8988T (cell line): Measurements from ENCODE around the gene EFEMP2.
A peak's percentile ranks its signal among the peaks of the same experiment; 100 is the strongest.
"Not testable (repeated sequence)": the region's sequence is repeated elsewhere in the genome, so short reads cannot be mapped to it uniquely, and the experiment has no call there.

Experiments used
- DNase-seq: peaks from one replicate; pipeline ENCODE4 v3.0.0; 2011

Gene EFEMP2

DNA sequence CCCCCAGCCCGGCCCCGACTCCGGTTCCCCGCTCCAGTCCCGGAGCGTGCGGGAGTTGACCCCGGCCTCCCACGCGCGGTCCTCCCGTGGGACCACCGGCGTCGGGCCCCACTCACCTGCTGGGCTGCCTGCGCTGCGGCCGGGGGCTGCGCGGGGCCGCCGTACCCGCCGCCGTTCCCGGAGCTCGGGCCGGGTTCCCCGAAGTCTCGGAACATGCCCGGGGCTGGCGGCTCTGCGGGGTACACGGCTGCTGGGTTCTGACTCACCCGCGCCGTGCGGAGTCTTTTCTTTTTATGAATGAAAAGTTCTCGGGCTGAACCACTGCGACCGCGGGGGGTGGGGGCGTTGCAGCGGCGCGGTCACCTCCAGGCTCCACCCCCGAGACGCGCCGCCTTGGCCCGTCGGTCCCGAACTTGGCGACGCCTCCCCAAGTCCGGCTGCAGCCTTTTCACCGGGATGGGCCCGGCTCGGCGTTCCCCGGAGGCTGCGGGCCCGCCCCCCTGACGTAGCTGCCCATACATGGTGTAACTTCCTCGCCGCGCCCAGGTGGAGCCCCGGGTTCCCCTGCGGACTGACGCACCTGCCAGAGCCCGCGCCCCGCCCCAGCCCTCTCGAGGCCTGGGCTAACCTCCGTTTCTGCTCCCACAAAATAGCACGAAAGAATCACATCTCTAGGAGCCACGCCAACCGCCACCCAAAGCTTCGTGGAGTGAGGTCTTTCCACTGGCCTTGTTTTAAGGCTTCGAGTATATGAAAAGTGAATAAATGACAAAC lies 27.7 kb upstream of the EFEMP2 start, which contains the start of gene FOSL1:
FOSL1 (minus strand) TSS at position 264 of the 774 bp plus-strand sequence; CDS start at position 215, 49 bp downstream.
- DNase-seq, result peak; percentile 93

DNA sequence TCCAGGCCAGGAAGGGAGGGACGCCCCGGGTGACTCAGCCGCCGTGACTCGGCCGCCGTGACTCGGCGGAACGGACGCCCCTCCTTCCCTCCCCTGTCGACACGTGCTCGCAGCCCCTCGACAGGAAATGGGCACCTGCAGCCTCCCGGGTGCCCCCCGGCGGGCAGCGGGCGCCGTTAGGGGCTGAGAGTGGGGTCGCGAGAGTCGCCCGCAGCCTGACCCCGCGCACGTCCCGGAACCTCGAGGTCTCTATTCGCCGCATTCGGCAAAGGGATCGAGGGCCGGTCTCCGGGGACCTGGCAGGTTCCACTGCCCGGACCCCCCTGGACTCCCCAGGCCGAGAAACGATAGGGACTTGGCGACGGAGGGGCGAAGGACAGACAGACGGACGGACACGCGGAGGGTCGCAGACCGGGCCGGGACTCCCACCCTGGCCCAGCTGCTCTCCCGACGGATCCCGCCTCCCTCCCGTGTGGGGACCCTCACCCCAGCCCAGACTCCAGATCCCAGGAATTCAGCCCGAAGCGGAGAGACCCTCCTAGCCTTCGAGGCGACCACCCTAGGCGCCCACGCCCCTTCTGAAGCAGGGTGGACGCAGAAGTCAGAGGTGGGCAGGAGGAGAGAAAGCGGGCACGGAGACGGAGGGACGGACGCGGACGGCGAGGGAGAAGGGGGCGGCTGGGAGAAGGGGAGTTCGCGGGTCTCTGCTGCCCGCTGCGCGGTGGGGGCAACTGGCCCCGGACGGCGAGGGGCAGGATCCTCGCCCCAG lies 26.9 kb upstream of the EFEMP2 start:
- peak; percentile 90 for DNase-seq

DNA sequence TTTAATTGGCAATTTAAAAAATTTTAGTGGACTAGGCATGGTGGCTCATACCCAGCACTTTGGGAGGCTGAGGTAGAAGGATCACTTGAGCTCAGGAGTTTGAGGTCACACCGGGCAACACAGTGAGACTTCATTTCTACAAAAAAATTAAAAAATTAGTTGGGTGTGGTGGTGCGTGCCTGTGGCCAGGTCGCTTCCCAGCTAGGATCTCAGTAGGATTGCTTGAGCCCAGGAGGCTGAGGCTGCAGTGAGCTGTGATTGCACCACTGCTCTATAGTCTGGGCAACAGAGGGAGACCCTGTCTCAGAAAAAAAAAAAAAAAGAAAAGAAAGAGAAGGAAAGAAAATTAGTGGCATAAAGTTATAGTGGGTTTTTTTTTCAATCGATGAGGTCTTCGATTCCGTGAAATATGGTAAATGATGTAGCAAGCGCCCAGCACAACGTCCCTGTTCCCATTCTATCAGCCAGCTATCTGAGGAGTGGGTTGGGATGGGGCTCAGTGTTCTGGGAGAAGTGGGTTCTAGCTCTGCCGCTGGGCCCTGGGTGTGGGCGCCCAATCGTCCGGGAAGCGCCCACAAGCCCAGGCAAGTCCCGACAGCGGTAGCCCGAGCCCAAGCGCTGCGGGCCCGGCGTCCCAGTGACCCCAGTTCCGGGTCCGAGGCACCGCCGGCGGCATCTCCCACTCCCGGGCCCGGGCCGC lies 26.2 kb upstream of the EFEMP2 start:
- DNase-seq, result no peak

DNA sequence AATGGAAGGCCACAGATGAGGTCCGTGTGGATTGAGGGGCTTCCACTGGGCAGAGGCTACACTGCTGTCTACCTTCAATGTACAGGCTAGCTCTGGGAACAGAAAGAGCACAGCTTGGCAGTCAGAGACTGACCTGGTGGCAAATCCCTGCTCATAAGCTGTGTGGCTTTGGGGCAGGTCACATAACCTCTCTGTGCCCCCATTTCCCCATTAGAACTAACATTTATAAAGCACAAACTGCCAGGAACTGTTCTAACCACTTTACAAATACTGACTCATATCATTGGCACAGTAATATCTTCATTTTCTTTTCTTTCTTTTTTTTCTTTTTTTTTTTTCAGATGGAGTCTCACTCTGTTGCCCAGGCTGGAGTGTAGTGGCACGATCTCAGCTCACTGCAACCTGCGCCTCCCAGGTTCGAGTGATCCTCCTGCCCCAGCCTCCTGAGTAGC lies 24.4 kb upstream of the EFEMP2 start:
- DNase-seq, result no peak

DNA sequence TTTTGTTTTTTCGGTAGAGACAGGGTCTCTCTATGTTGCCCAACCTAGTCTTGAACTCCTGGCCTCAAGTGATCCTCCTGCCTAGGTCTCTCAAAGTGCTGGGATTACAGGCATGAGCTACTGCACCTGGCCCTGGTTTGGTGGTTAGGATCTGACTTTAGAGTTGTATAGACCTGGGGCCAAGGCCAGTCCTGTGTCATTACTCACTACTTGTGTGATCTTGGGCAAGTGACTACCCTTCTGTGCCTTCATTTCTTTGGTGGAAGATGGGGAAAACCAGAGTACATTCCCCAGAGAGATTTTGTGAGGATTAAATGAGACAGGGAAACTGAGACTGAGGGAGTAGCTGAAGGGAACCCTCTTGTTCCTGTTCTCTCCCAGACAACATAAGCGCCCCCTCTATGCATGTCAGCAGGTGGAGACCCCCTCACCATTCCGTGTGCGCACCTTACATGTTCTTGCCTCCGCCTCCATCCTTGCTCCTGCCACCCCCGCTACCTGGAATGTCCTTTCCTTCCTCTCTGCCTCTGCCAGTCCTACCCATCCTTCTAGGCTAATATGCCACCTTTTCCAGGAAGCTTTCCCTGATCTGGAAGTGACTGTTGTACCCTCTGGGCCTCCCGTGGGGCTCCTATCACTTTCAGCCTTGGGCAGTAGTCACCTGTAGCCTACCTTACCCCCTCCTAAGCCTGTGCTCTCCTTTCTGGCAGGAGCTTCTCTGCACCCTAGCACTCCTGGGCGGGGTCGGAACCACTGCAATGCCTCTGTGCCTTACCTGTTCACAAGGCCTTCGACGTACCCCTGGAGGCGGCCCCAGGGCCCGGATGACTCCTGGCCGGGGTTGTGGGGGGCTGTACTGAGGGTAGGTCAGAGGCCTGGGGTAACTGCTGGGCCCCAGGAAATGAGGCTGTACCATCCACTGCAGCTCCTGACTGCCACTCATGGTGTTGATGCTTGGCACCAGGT lies 23.7 kb upstream of the EFEMP2 start:
- DNase-seq, result no peak

DNA sequence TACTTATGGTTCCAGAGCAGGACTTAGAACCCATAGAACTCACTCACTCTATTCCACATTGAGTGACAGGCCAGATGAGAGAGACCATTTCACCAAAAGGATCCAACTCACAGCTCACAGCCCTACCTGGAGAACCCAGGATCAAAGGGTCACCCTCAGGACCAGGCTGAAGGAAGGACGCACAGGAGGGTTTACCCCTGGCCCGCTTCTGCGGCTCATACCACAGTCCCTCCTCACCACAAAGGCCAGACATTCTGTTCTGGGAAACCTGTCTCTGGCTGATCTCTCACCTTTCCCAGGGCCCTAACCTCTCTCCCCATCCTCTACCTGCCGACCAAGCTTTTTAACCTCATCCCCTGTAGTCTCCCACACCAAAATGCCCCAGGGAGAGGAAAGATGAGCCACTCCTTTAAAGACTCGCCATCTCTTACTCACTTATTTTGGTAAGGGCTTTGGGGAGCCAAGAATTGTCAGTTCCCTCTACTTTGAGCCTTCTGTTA lies 22.9 kb upstream of the EFEMP2 start:
- no peak for DNase-seq

DNA sequence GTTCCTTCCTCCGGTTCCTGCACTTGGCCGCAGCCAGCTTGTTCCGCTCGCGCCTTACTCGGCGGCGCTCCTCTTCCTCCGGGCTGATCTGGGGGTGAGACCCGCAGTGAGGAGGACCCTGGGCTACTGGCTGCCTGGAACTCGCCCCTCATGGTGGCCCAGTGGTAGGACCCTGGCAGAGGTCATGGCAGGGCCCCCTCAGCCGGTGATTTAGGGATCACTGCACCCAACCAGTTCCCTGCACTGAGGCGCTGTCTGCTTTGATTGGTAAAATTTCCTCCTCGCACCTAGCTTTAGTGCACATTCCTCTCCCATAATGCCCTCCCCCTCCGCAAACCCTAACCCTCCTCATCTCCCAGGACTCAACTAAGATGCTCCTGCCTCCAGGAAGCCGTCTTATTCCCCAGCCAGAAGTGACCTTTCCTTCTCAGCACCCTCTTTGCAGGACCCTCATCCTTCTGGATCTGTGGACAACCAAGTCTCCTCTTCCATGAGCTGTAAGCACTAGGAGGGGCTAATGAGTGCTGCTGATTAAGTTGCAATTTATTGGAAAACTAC lies 21.5 kb upstream of the EFEMP2 start:
- no peak for DNase-seq

DNA sequence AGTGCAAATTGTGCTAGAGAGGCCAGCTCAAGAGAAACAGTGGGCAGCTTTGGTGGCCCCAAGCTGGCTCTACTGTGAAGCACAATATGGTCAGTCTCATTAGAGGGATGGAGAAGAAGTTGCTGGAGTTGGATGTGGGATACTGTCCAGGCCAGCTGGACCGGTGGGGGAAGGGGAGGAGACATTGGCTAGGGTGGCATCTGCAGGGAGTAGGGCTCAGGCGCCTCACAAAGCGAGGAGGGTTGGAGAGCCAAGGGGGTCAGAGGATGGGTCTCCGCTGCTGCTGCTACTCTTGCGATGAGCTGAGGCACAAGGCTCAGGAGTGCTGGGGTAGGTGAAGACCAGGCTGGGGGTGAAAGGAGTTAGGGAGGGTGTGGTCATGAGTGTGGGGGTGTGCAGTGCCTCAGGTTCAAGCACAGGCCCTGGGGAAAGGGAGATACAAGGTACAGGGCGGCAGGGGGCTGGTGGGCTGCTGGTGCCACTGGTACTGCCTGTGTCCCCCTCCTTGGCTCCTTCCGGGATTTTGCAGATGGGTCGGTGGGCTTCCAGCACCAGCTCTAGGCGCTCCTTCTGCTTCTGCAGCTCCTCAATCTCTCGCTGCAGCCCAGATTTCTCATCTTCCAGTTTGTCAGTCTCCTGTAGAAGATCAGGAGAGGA lies 20.2 kb upstream of the EFEMP2 start:
- no peak for DNase-seq

DNA sequence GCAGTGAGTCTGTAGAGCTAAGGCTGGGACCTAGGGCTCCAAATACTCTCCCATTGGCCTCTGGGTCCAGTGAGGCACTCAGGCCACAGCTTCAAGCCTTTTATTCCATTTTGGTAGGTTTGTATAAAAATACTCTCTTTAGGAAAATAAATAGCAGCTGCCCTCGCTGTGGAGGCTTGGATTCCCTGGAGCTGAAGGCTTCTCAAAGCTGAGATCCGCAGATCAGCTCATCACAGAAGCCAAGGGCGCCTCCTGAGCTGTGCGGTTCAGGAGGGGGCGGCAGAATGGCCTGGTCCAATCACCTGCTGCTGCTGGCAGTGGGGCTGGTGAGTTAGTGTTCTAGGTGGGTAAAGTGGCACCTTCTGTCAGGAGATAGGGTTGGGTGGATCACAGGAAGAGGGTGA lies 19.5 kb upstream of the EFEMP2 start:
- not testable (repeated sequence) for DNase-seq

DNA sequence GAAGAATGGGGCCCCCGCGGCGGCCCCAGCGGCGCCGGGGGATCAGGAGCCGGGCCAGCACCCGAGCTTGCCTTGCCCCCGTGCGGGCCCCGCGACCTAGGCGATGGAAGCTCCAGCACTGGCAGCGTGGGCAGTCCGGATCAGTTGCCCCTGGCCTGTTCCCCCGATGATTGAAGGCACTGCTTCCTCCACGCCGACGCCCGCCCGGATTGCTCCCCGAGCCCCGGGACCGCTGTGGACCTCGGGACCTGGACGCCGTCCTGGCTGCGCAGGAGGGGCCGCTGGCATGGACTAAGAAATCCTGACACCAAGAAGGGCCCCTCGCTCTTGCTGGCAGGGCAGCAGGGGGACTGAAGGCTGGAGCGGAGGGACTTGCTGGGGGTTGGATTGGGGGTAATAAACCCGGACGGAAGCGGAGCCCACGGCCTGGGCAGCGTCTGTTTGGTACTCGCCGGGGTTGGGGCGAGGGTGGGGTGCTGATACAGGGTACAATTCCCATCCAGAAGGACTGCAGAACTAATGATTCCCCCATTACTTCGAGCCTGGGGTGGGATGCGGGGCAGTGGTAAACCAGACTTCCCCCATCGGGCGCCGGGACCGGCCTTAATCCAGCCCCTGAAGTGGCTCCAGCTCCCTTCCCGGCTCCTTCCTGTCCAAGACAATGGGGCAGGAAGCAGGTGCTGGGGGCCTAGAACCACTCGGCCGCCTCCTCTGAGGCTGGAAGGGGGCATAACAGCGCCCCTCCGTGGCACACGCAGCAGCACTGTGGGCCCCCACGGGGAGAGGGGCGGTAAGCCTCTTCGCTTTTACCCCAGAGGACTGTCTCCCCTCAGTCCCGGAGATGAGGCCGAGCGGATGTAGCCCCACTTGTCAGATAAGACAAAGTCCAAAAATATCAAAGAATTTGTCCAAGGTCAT lies 18.9 kb upstream of the EFEMP2 start:
- peak; percentile 79 for DNase-seq

DNA sequence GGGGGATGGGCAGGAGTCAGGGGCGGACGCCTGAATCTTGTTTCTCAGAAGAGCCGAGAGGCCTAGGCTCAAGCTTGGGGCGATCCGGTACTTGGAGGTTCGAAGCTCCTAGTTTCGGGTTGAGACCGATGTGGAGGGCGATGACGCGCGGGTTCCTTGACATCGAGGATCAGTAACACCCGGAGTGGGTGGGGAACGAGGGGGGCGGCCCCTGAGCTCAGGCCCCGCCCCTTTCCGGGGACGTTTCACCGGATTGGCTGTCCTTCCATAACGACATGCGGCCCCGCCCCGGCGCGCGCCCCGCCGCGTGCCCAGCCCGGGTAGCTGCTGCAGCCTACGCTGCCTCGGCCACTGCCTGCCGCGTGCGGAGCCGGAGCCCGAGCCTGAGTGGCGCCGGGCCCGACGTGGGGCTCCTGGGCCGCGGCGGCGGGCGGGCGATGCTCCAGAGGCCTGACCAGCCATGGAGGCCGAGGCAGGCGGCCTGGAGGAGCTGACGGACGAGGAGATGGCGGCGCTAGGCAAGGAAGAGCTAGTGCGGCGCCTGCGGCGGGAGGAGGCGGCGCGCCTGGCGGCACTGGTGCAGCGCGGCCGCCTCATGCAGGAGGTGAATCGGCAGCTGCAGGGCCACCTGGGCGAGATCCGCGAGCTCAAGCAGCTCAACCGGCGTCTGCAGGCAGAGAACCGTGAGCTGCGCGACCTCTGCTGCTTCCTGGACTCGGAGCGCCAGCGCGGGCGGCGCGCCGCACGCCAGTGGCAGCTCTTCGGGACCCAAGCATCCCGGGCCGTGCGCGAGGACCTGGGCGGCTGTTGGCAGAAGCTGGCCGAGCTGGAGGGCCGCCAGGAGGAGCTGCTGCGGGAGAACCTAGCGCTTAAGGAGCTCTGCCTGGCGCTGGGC lies 18.0 kb upstream of the EFEMP2 start, which contains the start of gene CCDC85B:
CCDC85B (plus strand) TSS at position 350 of the 895 bp plus-strand sequence; CDS start at position 461, 111 bp downstream.
- peak; percentile 88 for DNase-seq

DNA sequence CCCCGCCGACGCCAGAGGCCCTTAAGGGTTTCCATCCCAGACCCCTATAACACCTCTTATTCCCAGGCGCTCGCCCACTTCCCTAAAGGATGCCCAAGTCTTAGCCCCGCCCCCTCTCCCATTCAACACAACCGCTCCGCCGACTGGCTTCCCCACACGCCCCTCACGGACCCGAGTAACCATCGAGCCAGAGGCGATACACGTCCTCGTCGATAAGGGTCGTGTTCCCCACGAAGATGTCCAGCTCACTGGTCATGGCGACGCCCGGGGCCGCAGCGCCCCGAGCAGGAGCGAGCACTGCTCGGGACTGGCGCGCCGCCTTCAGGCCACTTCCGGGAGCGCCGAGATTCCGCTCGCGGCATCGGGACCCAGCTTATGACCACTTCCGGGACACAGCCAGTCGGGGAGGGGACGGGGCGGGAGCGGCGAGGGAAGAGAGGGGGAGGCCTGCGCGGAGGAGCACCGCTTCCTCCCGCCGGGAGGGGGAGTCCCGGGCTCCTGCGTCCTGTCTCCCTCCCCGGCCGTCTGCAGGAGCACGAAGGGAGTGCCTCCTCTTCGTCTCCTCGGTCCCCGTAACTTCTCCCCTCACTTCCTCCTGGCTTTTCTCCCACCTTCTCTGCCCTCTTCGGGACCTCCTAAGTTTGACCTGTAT lies 15.7 kb upstream of the EFEMP2 start, which contains the start of gene FIBP:
FIBP (minus strand) TSS at position 309 of the 652 bp plus-strand sequence; CDS start at position 256, 53 bp downstream.
- DNase-seq, result peak; percentile 99

DNA sequence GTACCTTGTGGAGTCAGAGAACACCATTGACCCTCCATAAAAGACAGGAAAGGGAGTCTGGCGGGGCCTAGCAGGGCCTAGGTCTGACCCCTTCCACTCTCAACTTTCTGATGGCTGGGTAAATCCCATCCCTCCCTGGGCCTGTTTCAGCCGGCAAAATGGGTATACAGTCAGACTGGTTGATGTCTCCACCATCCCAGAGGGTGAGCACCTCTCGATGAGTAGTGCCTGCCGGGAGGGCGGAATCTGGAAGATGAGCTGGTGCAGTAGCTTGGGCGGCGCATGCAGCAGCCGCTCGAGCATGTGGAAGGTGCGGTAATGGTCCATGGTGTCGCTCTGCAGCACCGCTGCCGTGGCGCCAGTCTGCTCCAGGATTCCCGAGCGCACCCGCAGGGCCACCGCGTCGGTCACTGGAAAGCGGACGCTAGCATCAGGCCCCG lies 15.1 kb upstream of the EFEMP2 start:
- no peak for DNase-seq

DNA sequence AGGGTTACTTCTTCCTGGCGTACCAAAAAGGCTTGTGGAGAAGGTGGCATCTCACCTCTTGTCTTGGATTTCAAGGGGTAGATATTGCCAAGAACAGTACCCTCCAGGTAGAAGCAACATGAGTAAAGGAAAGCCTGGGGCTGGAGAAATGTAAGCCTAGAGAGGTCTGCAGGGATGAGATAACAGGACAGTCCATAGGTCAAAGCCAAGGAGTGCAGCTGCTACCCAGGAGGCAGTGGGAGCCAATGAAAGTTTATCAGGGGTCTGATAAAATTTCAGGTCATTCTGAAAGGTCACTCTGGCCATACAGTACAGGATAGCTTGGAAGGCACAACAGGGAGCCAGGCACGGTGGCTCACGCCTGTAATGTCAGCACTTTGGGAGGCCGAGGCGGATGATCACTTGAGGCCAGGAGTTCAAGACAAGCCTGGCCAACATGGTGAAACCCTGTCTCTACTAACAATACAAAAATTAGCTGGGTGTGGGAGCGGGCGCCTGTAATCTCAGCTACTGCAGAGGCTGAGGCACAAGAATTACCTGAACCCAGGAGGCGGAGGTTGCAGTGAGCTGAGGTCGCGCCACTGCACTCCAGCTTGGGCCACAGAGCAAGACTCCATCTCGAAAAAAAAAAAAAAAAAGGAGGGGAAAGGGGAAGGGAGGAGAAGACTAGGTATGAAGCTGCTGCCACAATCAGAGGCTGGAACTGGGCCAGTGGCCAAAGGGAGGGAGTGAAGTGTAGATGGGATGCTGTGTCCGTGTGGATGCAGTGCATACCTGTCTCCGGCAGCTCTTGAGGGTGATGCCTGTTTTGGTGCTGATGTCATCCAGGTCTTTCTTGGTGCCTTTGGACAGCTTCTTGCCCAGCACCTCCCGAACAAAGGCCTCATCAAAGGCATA lies 14.5 kb upstream of the EFEMP2 start:
- no peak for DNase-seq

DNA sequence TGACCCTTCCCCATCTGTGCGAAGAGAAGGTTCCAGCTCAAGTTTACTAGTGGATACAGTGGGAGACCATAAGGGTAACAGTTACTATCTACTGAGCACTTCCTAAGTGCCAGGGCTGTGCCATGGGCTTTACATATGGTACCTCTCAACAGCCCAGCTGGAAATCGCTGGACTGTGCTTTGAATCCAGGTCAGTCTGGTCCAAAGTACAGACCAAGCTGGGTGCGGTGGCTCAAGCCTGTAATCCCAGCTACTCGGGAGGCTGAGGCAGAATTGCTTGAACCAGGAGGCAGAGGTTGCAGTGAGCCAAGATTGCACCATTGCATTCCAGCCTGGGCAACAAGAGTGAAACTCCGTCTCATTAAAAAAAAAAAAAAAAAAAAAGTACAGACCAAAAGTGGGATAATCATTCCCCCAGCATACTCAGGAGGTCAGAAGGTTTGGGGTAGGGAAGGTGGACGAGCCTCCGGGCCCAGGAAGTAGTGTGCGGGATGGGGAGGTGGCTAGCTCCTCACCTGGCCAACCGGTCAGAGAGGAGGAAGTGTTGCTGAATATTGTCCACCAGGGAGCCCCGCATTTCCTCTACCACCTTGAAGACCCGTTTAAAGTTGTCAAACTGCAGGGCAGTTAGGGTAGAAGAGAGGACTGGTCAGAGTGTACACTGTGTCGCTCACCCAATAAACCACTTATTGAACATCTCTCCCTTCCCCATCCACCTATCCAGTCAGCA lies 13.4 kb upstream of the EFEMP2 start:
- no peak for DNase-seq

DNA sequence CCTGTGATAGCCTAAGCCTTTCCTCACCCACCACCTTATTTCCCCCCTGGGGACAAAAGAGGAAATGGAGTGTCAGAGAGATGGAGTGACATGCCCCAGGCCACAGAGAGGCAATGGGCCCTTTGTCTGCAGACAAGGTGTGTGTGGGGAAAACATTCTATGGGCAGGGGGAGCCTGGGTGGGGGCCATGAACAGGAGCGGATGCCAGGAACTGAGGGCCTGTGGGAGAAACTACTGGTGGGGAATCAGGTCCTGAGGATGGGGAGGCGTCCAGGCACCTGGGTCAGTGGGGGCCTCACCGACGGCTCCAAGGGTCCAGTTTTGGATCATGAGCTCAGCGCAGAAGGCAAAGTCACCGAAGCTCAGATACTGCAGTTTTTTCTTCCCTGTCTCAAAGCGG lies 12.6 kb upstream of the EFEMP2 start:
- DNase-seq, result no peak
